ENCODE data around the gene SPINK4.

The SPINK4 gene

DNA sequence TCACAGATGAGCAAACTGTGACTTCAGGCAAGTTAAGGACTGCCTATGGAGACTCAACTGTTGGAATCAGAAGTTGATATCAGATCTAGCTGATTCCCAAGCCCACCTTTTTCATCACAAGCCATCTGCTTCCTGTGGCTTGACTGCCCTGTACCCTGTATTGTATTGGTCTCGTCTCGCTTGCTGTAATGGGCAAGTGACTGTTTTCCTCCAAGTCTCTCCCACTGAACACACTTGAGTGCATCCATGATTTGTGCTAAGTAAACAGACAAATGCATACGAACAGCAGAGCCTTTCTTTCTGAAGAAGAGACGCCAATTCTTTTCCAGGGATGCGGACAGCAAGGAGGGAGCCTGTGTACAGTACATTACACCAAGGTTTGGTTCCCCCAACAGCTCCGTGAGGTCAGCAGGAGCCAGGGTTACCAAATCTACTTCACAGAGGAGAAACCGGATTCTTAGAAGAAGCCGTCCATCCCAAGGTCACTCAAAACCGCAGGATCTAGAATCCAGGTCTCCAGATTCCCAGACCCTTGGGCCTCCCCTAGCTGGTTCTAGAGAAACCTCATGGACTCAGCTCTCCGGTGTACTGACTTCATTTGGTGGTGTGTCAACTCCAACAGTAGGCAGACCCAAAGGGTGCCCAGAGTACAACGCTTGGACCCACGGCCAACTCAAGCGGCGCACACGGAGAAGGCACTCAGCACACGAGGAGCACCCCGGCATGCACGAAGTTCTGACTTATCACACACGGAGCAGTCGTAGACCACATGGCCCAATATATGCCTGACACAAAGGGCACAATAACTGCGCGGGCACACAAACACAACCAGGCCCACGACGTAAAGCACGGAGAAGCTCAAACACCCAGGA is 23.4 kb downstream of the SPINK4 start:
- DNase-seq: no peak

DNA sequence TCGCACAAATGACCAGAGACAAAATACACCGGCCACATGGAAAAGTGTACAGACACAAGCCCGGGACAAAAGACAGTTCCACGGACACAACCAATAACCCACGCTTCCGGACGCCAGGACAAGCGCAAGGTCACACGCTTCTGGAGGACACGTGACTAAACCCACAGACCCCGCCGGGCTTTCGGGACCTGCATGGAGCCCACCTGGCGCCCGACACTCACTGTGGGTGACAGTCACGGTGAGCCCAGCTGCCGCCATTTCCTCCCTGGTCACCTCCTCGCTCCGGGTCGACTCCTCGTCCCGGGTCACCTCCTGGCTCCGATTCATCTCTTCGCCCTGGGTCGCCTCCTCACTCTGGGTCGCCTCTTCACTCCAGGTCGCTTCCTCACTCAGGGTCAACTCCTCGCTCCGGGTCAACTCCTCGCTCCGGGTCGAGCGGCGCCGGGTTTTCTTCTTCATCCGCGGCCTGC is 24.1 kb downstream of the SPINK4 start:
- peak; percentile 21 for DNase-seq

- DNase-seq: peak; percentile 100
Measured at GRCh38 chr9:33264473-33265177, 24.7 kb downstream of the SPINK4 start, which contains the start of the genes BAG1 and CHMP5. Gene BAG1, minus strand, starts transcription at chr9:33264708. Gene CHMP5, plus strand, starts transcription at chr9:33265049. Its CDS starts 30 bp downstream, at chr9:33265079.

DNA sequence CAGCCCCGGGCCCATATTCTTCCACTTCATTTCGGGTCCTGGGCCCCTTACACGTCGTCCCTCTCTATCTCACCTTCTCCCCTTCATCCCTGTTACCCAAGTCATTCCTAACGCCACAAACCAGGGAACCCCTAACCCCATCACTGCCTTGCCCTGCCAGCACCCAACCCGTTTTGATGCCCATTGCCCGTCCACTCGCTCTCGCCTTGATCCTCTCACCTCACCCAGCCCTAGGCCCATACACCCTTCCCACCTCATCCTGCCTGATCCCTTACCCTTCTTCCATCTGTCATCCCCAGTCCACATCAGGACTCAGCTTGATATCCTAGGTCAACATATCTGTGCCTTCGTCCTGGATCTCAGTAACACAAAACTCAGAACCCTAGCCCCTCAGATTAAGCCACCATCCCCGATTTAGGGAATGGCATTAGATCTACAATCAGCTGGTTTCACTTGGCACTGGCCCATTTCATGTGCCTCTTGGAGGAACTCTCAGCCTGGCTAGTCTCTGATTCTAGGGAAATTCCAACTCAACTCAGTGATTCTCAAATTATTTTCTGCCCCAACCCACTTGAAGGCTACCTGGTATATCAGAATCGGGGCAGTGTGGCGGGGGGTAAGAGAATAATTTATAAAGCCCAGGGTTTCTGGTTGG is 25.4 kb downstream of the SPINK4 start:
- no peak for DNase-seq

- no peak for DNase-seq
Measured at GRCh38 chr9:33267151-33267767, 27.3 kb downstream of the SPINK4 start.

DNA sequence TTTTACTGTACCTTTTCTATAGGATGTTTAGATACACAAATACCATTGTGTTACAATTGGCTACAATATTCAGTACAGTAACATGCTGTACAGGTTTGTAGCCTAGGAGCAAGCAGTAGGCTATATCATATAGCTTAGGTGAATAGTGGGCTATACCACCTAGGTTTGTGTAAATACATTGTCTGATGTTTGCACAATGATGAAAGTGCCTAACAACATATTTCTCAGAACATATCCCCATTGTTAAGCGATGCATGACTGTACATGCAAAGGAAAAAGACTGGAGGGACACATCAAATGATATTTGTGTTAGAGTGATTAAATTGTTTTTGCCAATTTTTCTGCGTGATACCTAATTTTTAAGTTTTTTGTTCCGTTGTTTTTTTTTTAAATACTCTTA is 30.2 kb downstream of the SPINK4 start:
- no peak for DNase-seq

DNA sequence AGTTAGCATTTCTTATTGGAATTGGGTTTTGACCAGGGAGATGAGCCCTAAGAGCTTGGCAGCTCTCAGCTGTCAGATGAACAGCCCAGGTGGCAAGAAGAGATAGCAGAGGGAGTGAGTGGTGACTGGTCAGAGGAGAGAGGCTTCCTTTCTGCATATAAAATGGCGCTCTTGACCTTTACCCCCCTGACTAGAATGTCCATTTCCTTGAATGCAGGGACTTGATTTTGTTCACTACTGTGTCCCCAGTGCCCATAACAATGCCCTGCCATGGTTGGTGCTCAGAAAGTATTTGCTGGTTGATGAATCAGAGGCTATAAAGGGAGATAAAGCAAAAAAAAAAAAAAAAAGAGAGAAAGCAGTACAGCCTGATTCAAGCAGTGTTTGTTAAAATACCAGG is 32.1 kb downstream of the SPINK4 start:
- DNase-seq: no peak

- DNase-seq: no peak
Measured at GRCh38 chr9:33273266-33273971, 33.5 kb downstream of the SPINK4 start.

DNA sequence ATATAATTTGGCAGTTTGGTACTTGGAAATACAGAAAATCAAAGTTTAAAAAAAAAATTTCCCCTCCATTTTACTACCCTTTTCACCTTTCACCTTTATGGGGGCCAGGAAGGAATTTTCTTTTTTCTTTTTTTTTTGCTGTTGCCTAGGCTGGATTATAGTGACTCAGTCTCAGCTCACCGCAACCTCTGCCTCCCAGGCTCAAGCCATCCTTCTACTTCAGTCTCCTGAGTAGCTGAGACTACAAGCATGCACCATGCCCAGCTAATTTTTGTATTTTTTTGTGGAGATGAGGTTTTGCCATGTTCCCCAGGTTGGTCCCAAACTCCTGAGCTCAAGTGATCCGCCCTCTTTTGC is 34.0 kb downstream of the SPINK4 start:
- no peak for DNase-seq

DNA sequence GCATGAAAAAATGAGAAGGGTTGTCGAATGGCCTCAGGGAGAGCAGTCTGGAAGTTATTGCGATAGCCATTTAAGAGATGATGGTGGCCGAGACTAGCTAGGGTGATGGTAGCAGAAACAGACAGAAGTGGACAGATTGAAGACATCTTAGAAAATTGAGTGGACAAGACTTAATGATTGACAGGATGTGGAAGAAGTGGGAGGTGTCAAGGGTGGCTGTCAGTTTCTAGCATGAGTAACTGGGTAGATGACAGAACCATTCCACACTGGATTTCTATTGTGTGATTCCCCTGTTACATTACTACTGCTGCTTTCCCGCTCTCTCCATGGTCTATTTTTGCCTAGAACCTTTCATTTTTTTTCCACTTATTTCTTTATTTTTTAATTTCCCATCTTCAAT is 37.5 kb downstream of the SPINK4 start:
- no peak for DNase-seq

DNA sequence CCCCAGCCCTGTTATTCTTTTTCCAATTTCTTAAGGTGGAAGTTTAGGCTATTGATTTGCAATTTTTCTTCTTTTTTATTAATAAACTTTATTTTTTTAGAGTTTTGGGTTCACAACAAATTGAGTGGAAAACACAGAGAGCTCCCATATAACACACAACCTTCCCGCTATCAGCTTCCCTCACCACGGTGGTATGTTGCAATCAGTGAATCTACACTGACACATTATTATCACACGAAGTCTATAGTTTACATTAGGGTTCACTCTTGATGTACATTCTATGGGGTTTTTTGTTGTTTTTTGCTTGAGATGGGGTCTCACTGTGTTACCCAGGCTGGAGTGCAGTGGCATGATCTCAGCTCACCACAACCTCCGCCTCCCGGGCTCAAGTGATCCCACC is 45.5 kb downstream of the SPINK4 start:
- no peak for DNase-seq

DNA sequence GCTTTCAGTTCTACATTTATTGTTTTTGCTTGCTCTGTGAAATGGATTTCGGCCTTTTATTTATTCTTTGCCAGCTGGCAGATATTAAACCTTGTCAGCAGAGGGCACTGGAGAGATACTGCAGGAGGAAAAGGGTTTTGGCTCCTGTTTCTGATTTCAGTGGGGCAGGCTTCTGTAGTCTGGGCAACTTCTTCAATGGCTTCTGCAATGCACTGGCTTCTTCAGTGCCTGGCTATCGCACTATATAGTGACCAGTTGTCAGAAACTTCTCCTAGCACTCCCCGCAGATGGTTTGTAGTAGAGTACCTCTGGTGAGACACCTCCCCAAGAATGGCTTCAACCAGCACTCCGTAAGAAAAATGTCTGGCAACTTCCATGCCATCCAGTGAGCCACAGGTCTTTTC is 47.1 kb downstream of the SPINK4 start:
- DNase-seq: peak; percentile 31

- DNase-seq: no peak
Measured at GRCh38 chr9:33288235-33288634, 48.3 kb downstream of the SPINK4 start.

GRCh38 chr9:33288828-33289483 is 49.0 kb downstream of the SPINK4 start:
- DNase-seq: no peak

GRCh38 chr9:33289496-33289895 is 49.5 kb downstream of the SPINK4 start:
- no peak for DNase-seq

DNA sequence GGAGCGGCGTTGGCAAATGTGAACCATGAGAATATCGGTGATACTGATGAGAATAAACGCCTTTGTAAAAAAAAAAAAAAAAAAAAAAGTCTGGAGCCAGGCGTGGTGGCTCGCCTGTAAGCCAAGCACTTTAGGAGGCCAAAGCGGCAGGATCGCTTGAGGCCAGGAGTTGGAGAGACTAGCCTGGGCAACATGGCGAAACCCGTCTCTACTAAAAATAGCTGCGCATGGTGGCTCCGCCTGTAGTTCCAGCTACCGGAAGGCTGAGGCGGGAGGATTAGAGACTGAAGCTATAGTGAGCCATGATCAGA is 49.9 kb downstream of the SPINK4 start:
- no peak for DNase-seq

DNA sequence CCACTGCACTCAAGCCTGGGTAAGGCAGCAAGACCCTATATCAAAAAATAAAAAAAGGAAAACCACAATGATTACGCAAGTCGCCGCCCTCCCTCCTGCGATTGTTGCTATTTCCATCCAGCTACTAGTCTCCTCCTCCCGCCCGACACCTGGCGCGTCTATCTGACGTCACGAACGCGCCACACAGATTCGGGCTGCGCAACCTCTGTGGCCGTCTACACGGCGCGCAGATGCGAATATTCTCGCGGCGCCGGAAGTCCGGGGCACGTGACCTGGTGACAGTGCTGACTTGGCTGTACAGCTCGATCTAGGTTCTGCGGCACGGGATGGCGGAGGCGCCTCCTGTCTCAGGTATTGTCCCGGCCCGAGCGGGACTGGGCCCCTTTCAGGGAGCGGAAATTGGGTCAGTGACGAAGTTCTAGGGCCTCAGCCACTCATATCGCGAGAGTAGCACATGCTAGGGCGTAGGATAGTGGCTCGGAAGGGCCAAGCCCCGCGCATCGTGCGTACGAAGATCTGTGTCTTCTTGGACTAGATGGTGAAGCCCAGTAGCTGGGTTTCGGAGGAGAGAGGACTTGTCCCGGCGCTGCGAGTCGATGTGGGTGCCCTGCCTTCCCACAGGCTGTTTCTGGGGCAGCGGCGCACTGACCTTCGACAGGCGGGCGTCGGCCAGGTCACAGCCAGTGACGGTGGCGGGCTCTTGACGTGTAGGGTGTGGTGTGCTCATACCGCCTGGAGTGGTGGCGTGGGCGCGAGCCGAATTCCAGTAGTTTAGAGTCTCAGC is 50.5 kb downstream of the SPINK4 start, which contains the start of gene NFX1:
Gene NFX1 (plus strand): TSS at position 270 of the 784 bp plus-strand sequence. CDS start 57 bp downstream, at position 327.
- peak; percentile 97 for DNase-seq

DNA sequence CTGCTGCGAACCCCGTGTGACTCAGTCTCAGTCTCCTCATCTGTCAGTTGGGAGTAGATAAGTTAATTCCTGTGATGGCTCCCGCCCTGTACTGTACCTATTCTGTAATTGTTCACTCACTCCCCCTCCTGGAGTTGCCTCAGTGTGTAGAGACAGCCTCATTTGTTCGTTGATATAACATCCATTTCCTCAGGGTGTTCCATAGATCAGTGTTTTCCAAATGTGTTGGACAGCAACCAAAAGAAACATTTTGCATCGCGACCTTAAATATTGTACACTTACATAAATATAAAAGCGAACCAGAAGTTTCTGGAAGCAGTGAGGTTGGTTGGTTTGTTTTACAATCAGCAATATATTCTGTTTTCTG is 51.0 kb downstream of the SPINK4 start:
- DNase-seq: no peak

DNA sequence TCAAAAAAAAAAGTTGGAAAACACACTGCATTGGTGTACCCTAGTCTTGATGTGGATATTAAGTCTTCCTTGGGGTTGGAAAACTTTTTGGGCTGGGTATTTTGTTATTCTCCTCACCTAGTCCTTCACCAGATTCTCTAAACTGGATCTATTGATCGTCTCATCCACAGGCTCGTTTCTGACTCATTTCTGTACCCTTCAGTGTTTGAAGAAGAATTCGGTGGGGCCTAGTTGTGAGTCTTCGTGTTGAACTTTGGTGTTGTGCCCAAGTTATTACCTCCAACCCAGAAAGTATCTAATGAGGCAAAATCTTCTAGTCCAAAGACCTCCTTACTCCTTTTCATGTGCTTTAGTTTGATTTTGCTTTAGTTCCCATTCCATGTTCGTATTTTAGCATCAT is 51.9 kb downstream of the SPINK4 start:
- no peak for DNase-seq

DNA sequence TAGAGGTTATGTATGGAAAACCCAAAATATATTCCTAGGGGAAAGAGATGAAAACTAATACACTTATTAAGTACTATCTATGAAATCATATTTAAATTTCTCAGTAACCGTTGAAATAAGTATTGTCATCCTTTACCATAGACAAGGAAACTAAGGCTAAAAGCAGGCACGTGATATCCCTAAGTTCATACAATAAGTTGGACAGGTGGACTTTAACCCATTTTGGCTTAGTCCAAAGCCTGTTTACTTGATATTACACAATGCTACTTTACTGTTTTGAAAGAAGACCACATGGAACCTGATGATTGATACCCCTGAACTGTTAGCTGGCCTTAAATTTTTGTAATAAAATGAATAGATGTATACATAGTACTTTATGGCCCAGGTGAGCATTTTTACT is 53.8 kb downstream of the SPINK4 start:
- no peak for DNase-seq

Data from activated T-cell treated with anti-CD3 and anti-CD28 coated beads for 4 hours (primary cell).